Calu3 (cell line): Measurements from ENCODE around the gene DNAI2. TPM values are rescaled to one million over a fixed set of nuclear protein-coding genes. Genes with fewer than 3 reads are reported as not detected.

Experiments used
- BruUV-seq: library from RNA; stranded (reverse); fragments of 400-500 nt; replicated peaks from 2 replicates; lab custom pipeline; 2021; lab: Mats Ljungman, UMichigan
- CTCF ChIA-PET: fragments of 300-600 bp; sonication (Branson Sonifier 250); formaldehyde crosslinking; loops from one replicate; lab custom pipeline; 2022; ENCODE audit warnings: antibody characterized with exemption; lab: Charles Lee
- DNase-seq: peaks from one replicate; pipeline ENCODE4 v3.0.0; 2022
- H3K27ac Mint-ChIP-seq: one replicate; pipeline ENCODE4 v1.8.0; 2022; ENCODE audit warnings: mixed read lengths; ENCODE audit not compliant: unreplicated experiment
- H3K27me3 Mint-ChIP-seq: one replicate; pipeline ENCODE4 v1.8.0; 2022; ENCODE audit warnings: mixed read lengths; ENCODE audit not compliant: unreplicated experiment
- H3K36me3 Mint-ChIP-seq: one replicate; pipeline ENCODE4 v1.8.0; 2022; ENCODE audit warnings: mild to moderate bottlenecking, moderate library complexity, mixed read lengths; ENCODE audit not compliant: insufficient read depth, unreplicated experiment
- H3K4me1 Mint-ChIP-seq: one replicate; pipeline ENCODE4 v1.8.0; 2022; ENCODE audit warnings: mild to moderate bottlenecking, low read depth, mixed read lengths; ENCODE audit not compliant: unreplicated experiment
- H3K4me3 Mint-ChIP-seq: one replicate; pipeline ENCODE4 v1.8.0; 2022; ENCODE audit warnings: mild to moderate bottlenecking, low read depth, moderate library complexity, mixed read lengths; ENCODE audit not compliant: unreplicated experiment
- H3K9me3 Mint-ChIP-seq: one replicate; pipeline ENCODE4 v1.8.0; 2022; ENCODE audit warnings: low read depth, mixed read lengths; ENCODE audit not compliant: unreplicated experiment
- CTCF ChIP-seq: fragments of 200-600 bp; IDR thresholded peaks from one replicate; pipeline ENCODE4 v1.8.0; 2022; ENCODE audit warnings: antibody characterized with exemption; ENCODE audit not compliant: unreplicated experiment
- intact Hi-C: fragments of 100-400 bp; cut with micrococcal nuclease; formaldehyde crosslinking; loops from one replicate; pipeline ENCODE4 v1.10.0; 2022; ENCODE audit not compliant: unreplicated experiment
- total RNA-seq: library from RNA; stranded (reverse); gene quantifications from 2 replicates; pipeline ENCODE4 v1.2.3, GENCODE V29; 2022

Gene DNAI2
- total RNA-seq, 1 experiment from 2014 or later: not detected

DNA sequence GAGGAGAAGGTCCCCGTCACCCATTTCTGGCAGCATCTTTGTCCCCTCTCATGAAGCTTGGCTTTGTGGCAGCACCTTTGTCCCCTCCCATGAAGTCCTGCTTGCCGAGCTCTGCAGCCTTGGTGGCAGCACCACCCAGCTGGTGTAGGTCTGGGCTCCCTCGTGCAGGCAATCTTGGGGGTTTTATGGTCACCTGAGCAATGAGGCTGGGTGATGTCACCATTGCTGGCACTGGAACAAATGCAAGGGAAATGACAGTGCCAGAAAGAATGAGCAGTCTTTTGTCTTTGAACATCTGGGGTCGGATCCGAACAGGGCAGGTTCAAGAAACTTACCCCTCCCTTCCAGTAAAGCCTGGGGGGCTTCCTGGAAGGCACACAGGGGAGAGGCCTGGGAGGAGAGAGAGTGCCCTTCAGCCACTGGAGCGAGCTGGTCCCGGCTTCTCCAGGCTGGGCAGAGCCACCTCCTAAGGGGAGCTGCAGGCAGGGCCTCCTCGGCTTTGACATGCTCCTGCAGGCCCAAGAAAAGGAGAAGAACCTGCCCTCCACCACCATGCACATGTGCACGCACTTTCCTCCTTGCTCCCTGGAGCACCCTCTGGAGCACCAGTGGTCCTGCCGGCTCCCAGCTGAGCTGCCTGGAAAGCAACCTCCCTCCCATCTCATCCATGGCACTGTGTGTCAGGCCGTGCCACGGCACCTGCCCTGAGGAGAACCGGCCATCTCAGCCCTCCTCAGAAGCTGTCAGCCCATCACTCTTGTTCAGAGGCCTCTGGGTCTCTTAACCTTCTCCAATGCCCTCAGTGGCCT, 71.6 kb downstream of the DNAI2 start:
- Mint-ChIP-seq H3K4me1 (no peaks in the 10 kb centered on the region), H3K27me3 (peaks cover 82% of the 10 kb centered on the region), H3K27ac (no peak overlapping the region), H3K9me3 (no peaks in the 10 kb centered on the region), H3K4me3 (no peak overlapping the region), H3K36me3 (peaks cover 5% of the 10 kb centered on the region)
- TF ChIP-seq CTCF: no peak
- BruUV-seq: no TSS peak
- intact Hi-C loops: no loop called here
- CTCF ChIA-PET: interaction anchor here (0.6 kb wide), 1 partner anchor 106 kb away, joined by 3 read pairs; no protein-coding TSS in a partner anchor
- no peak for DNase-seq

- intact Hi-C loops: no loop called here
- Mint-ChIP-seq H3K36me3 (peaks cover 5% of the 10 kb centered on the region), H3K27me3 (peaks cover 86% of the 10 kb centered on the region), H3K9me3 (no peaks in the 10 kb centered on the region), H3K27ac (no peak overlapping the region), H3K4me1 (no peaks in the 10 kb centered on the region), H3K4me3 (no peak overlapping the region)
- BruUV-seq: no TSS peak
- CTCF ChIA-PET: interaction anchor here (0.9 kb wide), 1 partner anchor 21 kb away, joined by 3 read pairs; no protein-coding TSS in a partner anchor
- no peak for DNase-seq
- TF ChIP-seq CTCF: no peak
These were observed 73.6 kb downstream of the DNAI2 start for GRCh38 chr17:74347646-74348045.

GRCh38 chr17:74349120-74349519, 75.1 kb downstream of the DNAI2 start:
- H3K4me1 Mint-ChIP-seq: peaks cover 4% of the 10 kb centered on the region
- peaks cover 97% of the 10 kb centered on the region for H3K27me3 Mint-ChIP-seq
- H3K36me3 Mint-ChIP-seq: peaks cover 5% of the 10 kb centered on the region
- no peak for DNase-seq
- no peak overlapping the region for H3K4me3 Mint-ChIP-seq
- BruUV-seq: no TSS peak
- TF ChIP-seq CTCF: no peak
- H3K9me3 Mint-ChIP-seq: no peaks in the 10 kb centered on the region
- H3K27ac Mint-ChIP-seq: no peak overlapping the region
- intact Hi-C loops: no loop called here
- CTCF ChIA-PET: no interaction called here

DNA sequence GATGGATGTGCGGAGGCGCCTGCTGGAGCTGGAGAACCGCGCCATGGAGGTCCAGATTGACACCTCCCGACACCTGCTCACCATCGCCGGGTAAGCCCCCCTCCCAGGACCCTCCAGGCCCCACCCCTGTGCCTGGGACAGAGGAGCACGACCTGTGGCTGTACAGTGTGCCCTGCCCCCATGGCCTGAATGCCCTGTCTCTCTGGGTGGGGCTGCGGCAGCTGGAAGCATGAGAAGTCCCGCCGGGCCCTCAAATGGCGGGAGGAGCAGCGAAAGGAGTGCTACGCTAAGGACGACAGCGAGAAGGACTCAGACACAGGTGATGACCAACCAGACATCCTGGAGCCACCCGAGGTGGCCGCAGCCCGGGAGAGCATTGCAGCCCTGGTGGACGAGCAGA, 76.5 kb downstream of the DNAI2 start:
- Mint-ChIP-seq H3K4me3 (no peak overlapping the region), H3K9me3 (no peaks in the 10 kb centered on the region), H3K36me3 (peaks cover 5% of the 10 kb centered on the region), H3K27ac (no peak overlapping the region), H3K4me1 (peaks cover 9% of the 10 kb centered on the region), H3K27me3 (peaks cover 97% of the 10 kb centered on the region)
- intact Hi-C loops: no loop called here
- no peak for DNase-seq
- CTCF ChIA-PET: interaction anchor here (1.6 kb wide), 1 partner anchor 11 kb away, joined by 3 read pairs; the partner anchor contains the start of gene BTBD17
- TF ChIP-seq CTCF: no peak
- BruUV-seq: no TSS peak
